IMR-90 (cell line): ENCODE measurements around the gene OPCML. TPM values are rescaled to one million over a fixed set of nuclear protein-coding genes. Genes with fewer than 3 reads are reported as not detected.

ENCODE experiments used
- ATAC-seq: fragments of 200-7000 bp; cut with Tn5 transposase; 2 replicates; pipeline ENCODE4 v1.9.1; 2020; ENCODE audit warnings: low read depth, mild to moderate bottlenecking, moderate library complexity
- BruUV-seq: library from RNA; stranded (reverse); fragments of 400-500 nt; replicated peaks from 2 replicates; lab custom pipeline; 2021; lab: Mats Ljungman, UMichigan
- CTCF ChIA-PET: fragments of 300-600 bp; formaldehyde crosslinking; extraction: SDS; loops from one replicate; lab custom pipeline; 2021; ENCODE audit warnings: antibody characterized with exemption; lab: Yijun Ruan, JAX
- POLR2A ChIA-PET: fragments of 300-600 bp; sonication (Branson Sonifier 250); formaldehyde crosslinking; loops from one replicate; lab custom pipeline; 2022; ENCODE audit warnings: antibody characterized with exemption; ENCODE audit not compliant: unreplicated experiment; lab: Charles Lee
- DNase-seq: peaks from one replicate; pipeline ENCODE4 v3.0.0; 2013
- H2AFZ ChIP-seq: replicated peaks from 2 replicates; pipeline ENCODE3; 2013; ENCODE audit warnings: low read length, mild to moderate bottlenecking; ENCODE audit not compliant: poor library complexity
- H2AK5ac ChIP-seq: 2 replicates; pipeline ENCODE4 v1.6.1; 2013; ENCODE audit warnings: low read depth, low read length, inconsistent platforms
- H2AK9ac ChIP-seq: replicated peaks from 2 replicates; pipeline ENCODE3; 2013; ENCODE audit warnings: mild to moderate bottlenecking, low read depth, low read length, moderate library complexity; ENCODE audit not compliant: poor library complexity
- H2BK120ac ChIP-seq: 2 replicates; pipeline ENCODE4 v1.6.1; 2013; ENCODE audit warnings: low read depth, low read length, inconsistent platforms
- H2BK15ac ChIP-seq: 3 replicates; pipeline ENCODE4 v1.6.1; 2013; ENCODE audit warnings: low read depth, low read length, inconsistent platforms
- H2BK20ac ChIP-seq: 2 replicates; pipeline ENCODE4 v1.6.1; 2013; ENCODE audit warnings: low read depth, mild to moderate bottlenecking, inconsistent platforms, low read length, moderate library complexity
- H2BK5ac ChIP-seq: 2 replicates; pipeline ENCODE4 v1.6.1; 2013; ENCODE audit warnings: mild to moderate bottlenecking, low read depth, low read length, inconsistent platforms; ENCODE audit not compliant: poor library complexity, severe bottlenecking
- H3K14ac ChIP-seq: replicated peaks from 2 replicates; pipeline ENCODE4 v1.6.1; 2013; ENCODE audit warnings: low read depth, low read length, inconsistent platforms
- H3K18ac ChIP-seq: 2 replicates; pipeline ENCODE4 v1.6.1; 2013; ENCODE audit warnings: low read depth, low read length, control low read depth
- H3K23ac ChIP-seq: 2 replicates; pipeline ENCODE4 v1.6.1; 2013; ENCODE audit warnings: low read depth, low read length, inconsistent platforms
- H3K27ac ChIP-seq: 2 replicates; pipeline ENCODE4 v1.5.1; 2013; ENCODE audit warnings: mild to moderate bottlenecking, control low read depth, low read length; ENCODE audit not compliant: insufficient read depth
- H3K27me3 ChIP-seq: 2 replicates; pipeline ENCODE4 v1.6.1; 2013; ENCODE audit warnings: low read length; ENCODE audit not compliant: control insufficient read depth, insufficient read depth
- H3K36me3 ChIP-seq: 2 replicates; pipeline ENCODE4 v1.6.1; 2013; ENCODE audit warnings: low read length, mixed read lengths; ENCODE audit not compliant: control insufficient read depth, insufficient read depth
- H3K4ac ChIP-seq: 2 replicates; pipeline ENCODE4 v1.6.1; 2013; ENCODE audit warnings: low read depth, low read length, inconsistent platforms
- H3K4me1 ChIP-seq: 2 replicates; pipeline ENCODE4 v1.6.1; 2013; ENCODE audit warnings: low read length, mixed read lengths; ENCODE audit not compliant: control insufficient read depth, insufficient read depth
- H3K4me2 ChIP-seq: 2 replicates; pipeline ENCODE4 v1.6.1; 2013; ENCODE audit warnings: low read depth, mild to moderate bottlenecking, control low read depth, low read length, moderate library complexity
- H3K4me3 ChIP-seq: 2 replicates; pipeline ENCODE4 v1.5.1; 2013; ENCODE audit warnings: low read depth, mild to moderate bottlenecking, control low read depth, low read length, moderate library complexity; ENCODE audit not compliant: insufficient read depth
- H3K56ac ChIP-seq: 2 replicates; pipeline ENCODE4 v1.6.1; 2013; ENCODE audit warnings: low read length, inconsistent platforms; ENCODE audit not compliant: insufficient read depth; ENCODE audit errors: extremely low read depth
- H3K79me1 ChIP-seq, 2 experiments: 2 replicates each; pipeline ENCODE4 v1.6.1; 2013; ENCODE audit warnings: low read length in 2 of 2, inconsistent platforms in 1 of 2, low read depth in 1 of 2
- H3K9ac ChIP-seq: 2 replicates; pipeline ENCODE4 v1.6.1; 2013; ENCODE audit warnings: low read depth, low read length, control low read depth
- H3K9me1 ChIP-seq: 2 replicates; pipeline ENCODE4 v1.6.1; 2013; ENCODE audit warnings: low read length, inconsistent platforms; ENCODE audit not compliant: insufficient read depth
- H3K9me3 ChIP-seq: 2 replicates; pipeline ENCODE4 v1.6.1; 2013; ENCODE audit warnings: low read length; ENCODE audit not compliant: control insufficient read depth, insufficient read depth
- H4K20me1 ChIP-seq: 2 replicates; pipeline ENCODE4 v1.6.1; 2013; ENCODE audit warnings: low read length, inconsistent platforms; ENCODE audit not compliant: insufficient read depth
- H4K5ac ChIP-seq: 2 replicates; pipeline ENCODE4 v1.6.1; 2013; ENCODE audit warnings: mild to moderate bottlenecking, low read depth, low read length, control low read depth
- H4K8ac ChIP-seq, 2 experiments: 2 replicates each; pipeline ENCODE4 v1.6.1; 2013; ENCODE audit warnings: low read depth in 2 of 2, low read length in 2 of 2, control low read depth in 1 of 2, inconsistent platforms in 1 of 2
- H4K91ac ChIP-seq: 2 replicates; pipeline ENCODE4 v1.6.1; 2013; ENCODE audit warnings: low read depth, low read length, inconsistent platforms; ENCODE audit not compliant: insufficient read depth
- CHD1 ChIP-seq: IDR thresholded peaks from 2 replicates; pipeline ENCODE4 v1.6.1; 2012; ENCODE audit warnings: low read depth, low read length, improper control_type of control experiment
- FOS ChIP-seq: fragments of 150-350 bp; IDR thresholded peaks from 2 replicates; pipeline ENCODE4 v1.6.1; 2016; ENCODE audit warnings: low read depth, low read length
- NFE2L2 ChIP-seq: fragments of 150-350 bp; IDR thresholded peaks from 2 replicates; pipeline ENCODE4 v1.6.1; 2016; ENCODE audit warnings: low read depth, mild to moderate bottlenecking, low read length
- POLR2A ChIP-seq: IDR thresholded peaks from 2 replicates; pipeline ENCODE4 v1.6.1; 2012; ENCODE audit warnings: mild to moderate bottlenecking, low read depth, low read length
- RCOR1 ChIP-seq: IDR thresholded peaks from 2 replicates; pipeline ENCODE4 v1.6.1; 2012; ENCODE audit warnings: mild to moderate bottlenecking, low read length, improper control_type of control experiment; ENCODE audit not compliant: insufficient replicate concordance
- WGBS, 2 experiments: methylation state at CpG; one replicate each; pipeline versions ENCODE4 v1.1.5 to v1.1.7; 2013; ENCODE audit warnings: missing lambda C conversion rate in 2 of 2; ENCODE audit not compliant: insufficient read length in 1 of 2; ENCODE audit errors: extremely low coverage in 2 of 2; 5-methylcytosine and 5-hydroxymethylcytosine counted together
- dilution Hi-C: fragments of 300-500 bp; cut with HindIII; formaldehyde crosslinking; loops from one replicate; pipeline ENCODE4 v1.14.3; 2018; ENCODE audit warnings: low sequenced_read_pairs; ENCODE audit not compliant: unreplicated experiment
- in situ Hi-C: fragments of 300-500 bp; cut with MboI; formaldehyde crosslinking; loops from 3 replicates; pipeline ENCODE4 v1.14.3; 2019; ENCODE audit warnings: low sequenced_read_pairs, inconsistent platforms, mixed read lengths
- intact Hi-C: fragments of 100-400 bp; cut with micrococcal nuclease; formaldehyde crosslinking; loops from 2 replicates; pipeline ENCODE4 v1.10.0; 2022
- polyA plus RNA-seq, 3 experiments: library from polyadenylated mRNA; depleted of rRNA; stranded (reverse); fragments of >200 nt; gene quantifications; 2 replicates each; pipeline ENCODE4 v1.2.3, GENCODE V29; 2012; ENCODE audit warnings: low replicate concordance in 1 of 3
- total RNA-seq: library from RNA; depleted of rRNA; stranded (reverse); fragments of >200 nt; gene quantifications from 2 replicates; pipeline ENCODE4 v1.2.3, GENCODE V29; 2012

OPCML gene
- total and polyA plus RNA-seq, 2 of the 4 experiments (the other 2 are of a cell fraction), result under 0.01 to 2.6 TPM

GRCh38 chr11:133326849-133327248 is 205.5 kb downstream of the OPCML start:
- TF ChIP-seq POLR2A (no peak), RCOR1 (no peak), NFE2L2 (no peak), FOS (no peak), CHD1 (no peak)
- DNase-seq, result no peak
- Histone ChIP-seq H4K8ac (no peak overlapping the region), H2AFZ (no peak overlapping the region), H3K36me3 (no peaks in the 10 kb centered on the region), H2AK5ac (no peak overlapping the region), H2BK20ac (no peak overlapping the region), H3K79me1 (no peaks in the 10 kb centered on the region), H2BK120ac (no peak overlapping the region), H3K9ac (no peak overlapping the region), H3K4me3 (no peak overlapping the region), H3K27me3 (no peaks in the 10 kb centered on the region), H3K4me1 (no peaks in the 10 kb centered on the region), H3K9me1 (no peaks in the 10 kb centered on the region), H2BK5ac (peak overlapping the region; percentile 72), H2AK9ac (no peak overlapping the region), H3K27ac (no peak overlapping the region), H3K9me3 (peaks cover 14% of the 10 kb centered on the region), H3K14ac (no peak overlapping the region), H4K20me1 (no peaks in the 10 kb centered on the region), H3K23ac (no peak overlapping the region), H4K91ac (no peak overlapping the region), H3K4ac (no peak overlapping the region), H2BK15ac (no peak overlapping the region), H4K5ac (no peak overlapping the region), H3K4me2 (no peak overlapping the region), H3K56ac (no peak overlapping the region), H3K18ac (no peak overlapping the region)
- POLR2A ChIA-PET, result no interaction called here
- in situ Hi-C loops, result no loop called here
- no TSS peak for BruUV-seq
- intact Hi-C loops, result no loop called here
- dilution Hi-C loops, result no loop called here
- 61% methylated on average over 6 of the region's 7 CpGs; no CpG with 5 or more reads in 1 of the 2 experiments for WGBS, 2 experiments
- ATAC-seq, result no peak
- CTCF ChIA-PET, result no interaction called here
